Mucosa of rectum (tissue), 2 donors: Measurements from ENCODE around the gene AKR7A2.

Source experiments
- H3K27ac ChIP-seq, 2 donors: one replicate each; pipeline ENCODE4 v1.7.0; 2013; ENCODE audit warnings: inconsistent platforms in 2 of 2, low read depth in 2 of 2, low read length in 2 of 2
- H3K27me3 ChIP-seq, 2 donors: one replicate each; pipeline ENCODE4 v1.7.0; 2013; ENCODE audit warnings: low read length in 2 of 2; ENCODE audit not compliant: control insufficient read depth in 2 of 2, insufficient read depth in 2 of 2
- H3K36me3 ChIP-seq, 2 donors: one replicate each; pipeline ENCODE4 v1.7.0; 2013; ENCODE audit warnings: low read length in 2 of 2; ENCODE audit not compliant: control insufficient read depth in 2 of 2, insufficient read depth in 2 of 2
- H3K4me1 ChIP-seq, 2 donors: one replicate each; pipeline ENCODE4 v1.7.0; 2013; ENCODE audit warnings: low read length in 2 of 2, mild to moderate bottlenecking in 1 of 2; ENCODE audit not compliant: control insufficient read depth in 2 of 2, insufficient read depth in 2 of 2
- H3K4me3 ChIP-seq, 2 donors: one replicate each; pipeline ENCODE4 v1.7.0; 2013; ENCODE audit warnings: low read length in 2 of 2
- H3K9ac ChIP-seq, 2 donors: one replicate each; pipeline ENCODE4 v1.7.0; 2013; ENCODE audit warnings: low read length in 2 of 2, low read depth in 1 of 2, mild to moderate bottlenecking in 1 of 2
- H3K9me3 ChIP-seq, 2 donors: one replicate each; pipeline ENCODE4 v1.7.0; 2013; ENCODE audit warnings: low read length in 2 of 2; ENCODE audit not compliant: control insufficient read depth in 2 of 2
- donor health status: healthy.
- donor health status: Normal muscosa, but diverticular disease.

Gene AKR7A2

GRCh38 chr1:19336543-19336942, 24.6 kb upstream of the AKR7A2 start:
- H3K9ac ChIP-seq: no peak overlapping the region
- H3K9me3 ChIP-seq: no peaks in the 10 kb centered on the region
- H3K27ac ChIP-seq: no peak overlapping the region

GRCh38 chr1:19333587-19334354, 21.8 kb upstream of the AKR7A2 start:
- no peak overlapping the region for H3K27ac ChIP-seq
- peaks cover 5 to 7% of the 10 kb centered on the region in 2 donors for H3K36me3 ChIP-seq
- H3K27me3 ChIP-seq: no peaks in the 10 kb centered on the region
- no peaks in the 10 kb centered on the region for H3K9me3 ChIP-seq
- H3K4me3 ChIP-seq: no peak overlapping the region
- H3K4me1 ChIP-seq: peaks cover 0 to 4% of the 10 kb centered on the region in 2 donors
- H3K9ac ChIP-seq: no peak overlapping the region

More at GRCh38 chr1:19336543-19336942, 24.6 kb upstream of the AKR7A2 start:
- H3K4me3 ChIP-seq: no peak overlapping the region
- peaks cover 15 to 21% of the 10 kb centered on the region in 2 donors for H3K36me3 ChIP-seq
- H3K27me3 ChIP-seq: no peaks in the 10 kb centered on the region
- H3K4me1 ChIP-seq: no peaks in the 10 kb centered on the region

- Histone ChIP-seq H3K4me1 (peaks cover 0 to 4% of the 10 kb centered on the region in 2 donors), H3K36me3 (peaks cover 2 to 8% of the 10 kb centered on the region in 2 donors), H3K27ac (no peak overlapping the region), H3K4me3 (no peak overlapping the region), H3K27me3 (no peaks in the 10 kb centered on the region), H3K9ac (no peak overlapping the region), H3K9me3 (no peaks in the 10 kb centered on the region)
These were observed 20.9 kb upstream of the AKR7A2 start for GRCh38 chr1:19332832-19333231.

GRCh38 chr1:19331262-19331878, 19.4 kb upstream of the AKR7A2 start:
- Histone ChIP-seq H3K9me3 (no peaks in the 10 kb centered on the region), H3K9ac (no peak overlapping the region), H3K27ac (no peak overlapping the region), H3K4me3 (no peak overlapping the region), H3K27me3 (no peaks in the 10 kb centered on the region), H3K4me1 (peaks cover 0 to 4% of the 10 kb centered on the region in 2 donors), H3K36me3 (peaks cover 11 to 12% of the 10 kb centered on the region in 2 donors)

- Histone ChIP-seq H3K4me3 (no peak overlapping the region), H3K9ac (no peak overlapping the region), H3K27me3 (no peaks in the 10 kb centered on the region), H3K9me3 (no peaks in the 10 kb centered on the region), H3K27ac (no peak overlapping the region), H3K4me1 (peaks cover 0 to 4% of the 10 kb centered on the region in 2 donors), H3K36me3 (peaks cover 17 to 18% of the 10 kb centered on the region in 2 donors)
These were observed 18.6 kb upstream of the AKR7A2 start for GRCh38 chr1:19330449-19331135.

- Histone ChIP-seq H3K4me1 (peaks cover 0 to 4% of the 10 kb centered on the region in 2 donors), H3K27ac (no peak overlapping the region), H3K9me3 (no peaks in the 10 kb centered on the region), H3K9ac (no peak overlapping the region), H3K36me3 (peaks cover 22 to 23% of the 10 kb centered on the region in 2 donors), H3K4me3 (no peak overlapping the region), H3K27me3 (no peaks in the 10 kb centered on the region)
These were observed 17.7 kb upstream of the AKR7A2 start for GRCh38 chr1:19329611-19330010.

- peaks cover 0 to 4% of the 10 kb centered on the region in 2 donors for H3K4me1 ChIP-seq
- no peaks in the 10 kb centered on the region for H3K9me3 ChIP-seq
- H3K27ac ChIP-seq: no peak overlapping the region
- H3K4me3 ChIP-seq: no peak overlapping the region
- no peaks in the 10 kb centered on the region for H3K27me3 ChIP-seq
- H3K9ac ChIP-seq: no peak overlapping the region
- H3K36me3 ChIP-seq: peaks cover 22 to 26% of the 10 kb centered on the region in 2 donors
These were observed 17.2 kb upstream of the AKR7A2 start for GRCh38 chr1:19329188-19329587.

GRCh38 chr1:19328486-19328885, 16.5 kb upstream of the AKR7A2 start:
- peaks cover 22 to 30% of the 10 kb centered on the region in 2 donors for H3K36me3 ChIP-seq

GRCh38 chr1:19327736-19328135, 15.8 kb upstream of the AKR7A2 start:
- Histone ChIP-seq H3K27me3 (no peaks in the 10 kb centered on the region), H3K4me1 (peaks cover 0 to 4% of the 10 kb centered on the region in 2 donors), H3K9ac (no peak overlapping the region), H3K9me3 (no peaks in the 10 kb centered on the region), H3K4me3 (no peak overlapping the region), H3K36me3 (peaks cover 22 to 30% of the 10 kb centered on the region in 2 donors), H3K27ac (no peak overlapping the region)

More at GRCh38 chr1:19328486-19328885, 16.5 kb upstream of the AKR7A2 start:
- Histone ChIP-seq H3K27ac (no peak overlapping the region), H3K9ac (no peak overlapping the region), H3K4me3 (no peak overlapping the region), H3K9me3 (no peaks in the 10 kb centered on the region), H3K27me3 (no peaks in the 10 kb centered on the region), H3K4me1 (peaks cover 0 to 4% of the 10 kb centered on the region in 2 donors)

GRCh38 chr1:19327301-19327700, 15.4 kb upstream of the AKR7A2 start:
- Histone ChIP-seq H3K9me3 (no peaks in the 10 kb centered on the region), H3K36me3 (peaks cover 22 to 30% of the 10 kb centered on the region in 2 donors)

More at GRCh38 chr1:19327301-19327700, 15.4 kb upstream of the AKR7A2 start:
- Histone ChIP-seq H3K4me1 (peaks cover 0 to 4% of the 10 kb centered on the region in 2 donors), H3K27ac (no peak overlapping the region), H3K4me3 (no peak overlapping the region), H3K27me3 (no peaks in the 10 kb centered on the region), H3K9ac (no peak overlapping the region)
